Activated naive CD4-positive, alpha-beta T cell treated with anti-CD3 and anti-CD28 coated beads, Interleukin-2, amount 10 ng/mL, durations not matched to agents 7 days and 5 days (primary cell): Measurements from ENCODE around the gene CAMK1D.
A peak's percentile ranks its signal among the peaks of the same experiment; 100 is the strongest.

Source experiments
- CTCF ChIA-PET: fragments of 350-600 bp; sonication (Branson Sonifier 250); formaldehyde crosslinking; loops from one replicate; lab custom pipeline; 2021; ENCODE audit warnings: antibody characterized with exemption; lab: Charles Lee
- DNase-seq: peaks from one replicate; pipeline ENCODE4 v3.0.0-alpha.2; 2020
- H3K27ac Mint-ChIP-seq: one replicate; pipeline ENCODE4 v1.8.0; 2021; ENCODE audit warnings: mild to moderate bottlenecking, moderate library complexity, mixed read lengths
- H3K27me3 Mint-ChIP-seq: one replicate; pipeline ENCODE4 v1.8.0; 2021; ENCODE audit warnings: mild to moderate bottlenecking, mixed read lengths
- H3K36me3 Mint-ChIP-seq: one replicate; pipeline ENCODE4 v1.8.0; 2021; ENCODE audit warnings: mixed read lengths
- H3K4me1 Mint-ChIP-seq: one replicate; pipeline ENCODE4 v1.8.0; 2021; ENCODE audit warnings: mixed read lengths
- H3K4me3 Mint-ChIP-seq: one replicate; pipeline ENCODE4 v1.8.0; 2021; ENCODE audit warnings: mild to moderate bottlenecking, moderate library complexity, mixed read lengths
- H3K9me3 Mint-ChIP-seq: one replicate; pipeline ENCODE4 v1.8.0; 2021; ENCODE audit warnings: mixed read lengths

Gene CAMK1D

DNA sequence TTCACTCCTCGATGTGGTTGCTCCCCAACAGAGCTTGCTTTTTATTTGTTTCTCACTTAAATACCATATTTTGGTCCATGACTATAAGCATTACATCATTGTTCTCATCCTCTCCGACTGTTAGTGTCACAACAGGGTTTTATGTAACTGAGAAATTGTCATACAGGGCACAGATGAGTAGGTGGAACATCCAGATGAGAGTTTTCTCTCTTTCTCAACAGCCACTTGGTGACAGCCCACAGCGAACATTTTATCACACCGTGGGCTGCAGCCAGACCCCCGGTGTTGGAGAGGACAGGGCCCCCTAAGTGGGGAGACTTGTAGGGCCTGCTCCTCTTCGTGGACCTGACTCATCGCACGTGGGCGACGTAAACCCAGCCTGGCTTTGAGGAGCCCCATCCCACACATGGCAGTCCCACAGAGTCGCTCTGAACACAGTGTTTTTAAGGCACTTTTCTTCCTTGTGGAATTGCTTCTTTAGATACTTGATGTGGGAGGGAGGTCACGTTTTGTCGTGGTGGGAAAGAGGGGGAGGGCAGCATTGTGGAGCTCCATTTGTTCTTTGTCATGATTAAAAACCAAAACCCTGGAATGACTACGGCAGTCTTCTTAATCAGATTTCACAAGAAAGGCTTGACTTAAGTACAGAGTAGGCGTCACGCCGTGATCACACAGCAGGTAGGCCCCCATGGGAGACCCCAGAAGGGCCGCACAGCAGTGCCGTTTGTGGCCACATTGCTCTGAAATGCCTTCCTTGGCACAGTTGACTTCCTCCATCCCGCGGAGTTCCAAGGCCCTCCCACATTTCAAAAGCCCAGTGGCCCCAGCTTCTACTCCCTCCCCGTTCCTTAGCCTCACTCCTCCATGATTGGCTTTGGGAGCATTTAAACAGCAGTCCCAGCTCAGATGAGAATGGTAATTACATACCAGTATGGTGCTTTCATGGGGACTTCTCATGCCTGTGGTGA is 431.6 kb downstream of the CAMK1D start:
- no peak for DNase-seq
- H3K27ac Mint-ChIP-seq, result no peak overlapping the region

GRCh38 chr10:12781976-12782375 is 432.6 kb downstream of the CAMK1D start:
- Mint-ChIP-seq H3K9me3 (no peaks in the 10 kb centered on the region), H3K27ac (no peak overlapping the region), H3K36me3 (no peaks in the 10 kb centered on the region), H3K4me1 (peaks cover 3% of the 10 kb centered on the region), H3K27me3 (no peaks in the 10 kb centered on the region), H3K4me3 (no peak overlapping the region)
- CTCF ChIA-PET, result interaction anchor here (0.7 to 2.1 kb wide), 19 partner anchors 11 to 518 kb away, joined by 3 to 8 read pairs (median 5); partner anchors contain the start of gene OPTN
- DNase-seq, result no peak

More for the DNA sequence above, 431.6 kb downstream of the CAMK1D start:
- CTCF ChIA-PET, result interaction anchor here (0.6 to 2.1 kb wide), 8 partner anchors 12 to 517 kb away, joined by 3 to 8 read pairs (median 4); partner anchors contain the start of gene OPTN
- no peaks in the 10 kb centered on the region for H3K36me3 Mint-ChIP-seq
- H3K27me3 Mint-ChIP-seq, result no peaks in the 10 kb centered on the region
- no peak overlapping the region for H3K4me3 Mint-ChIP-seq
- H3K9me3 Mint-ChIP-seq, result no peaks in the 10 kb centered on the region
- peaks cover 3% of the 10 kb centered on the region for H3K4me1 Mint-ChIP-seq

DNA sequence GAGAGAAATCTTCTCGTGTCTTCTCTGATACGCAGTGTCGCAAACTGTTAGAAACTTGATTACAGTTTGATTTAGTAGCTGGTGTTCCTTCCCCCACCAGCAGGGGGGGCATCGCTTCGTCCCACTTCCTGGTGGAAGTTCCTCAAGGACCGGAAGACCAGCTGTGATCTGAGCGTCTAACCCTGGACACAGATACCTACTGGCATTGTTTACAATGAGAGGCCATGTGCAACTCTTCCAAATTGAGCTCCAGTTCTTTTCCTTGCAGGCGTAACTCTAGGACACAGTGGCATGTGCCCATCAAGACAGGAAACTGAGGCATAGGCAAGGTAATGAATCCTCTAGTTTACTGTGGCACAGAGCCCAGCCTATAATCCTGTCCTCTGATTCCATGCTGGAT is 433.2 kb downstream of the CAMK1D start:
- Mint-ChIP-seq H3K4me3 (no peak overlapping the region), H3K9me3 (no peaks in the 10 kb centered on the region), H3K4me1 (peaks cover 3% of the 10 kb centered on the region), H3K36me3 (no peaks in the 10 kb centered on the region), H3K27ac (no peak overlapping the region), H3K27me3 (no peaks in the 10 kb centered on the region)
- CTCF ChIA-PET, result interaction anchor here (0.6 to 2.1 kb wide), 22 partner anchors 10 to 518 kb away, joined by 3 to 8 read pairs (median 4); partner anchors contain the start of gene OPTN
- peak; percentile 63 for DNase-seq

- no peaks in the 10 kb centered on the region for H3K27me3 Mint-ChIP-seq
- H3K9me3 Mint-ChIP-seq, result no peaks in the 10 kb centered on the region
- CTCF ChIA-PET, result interaction anchor here (0.6 to 2.1 kb wide), 9 partner anchors 10 to 963 kb away, joined by 3 to 8 read pairs (median 3); no protein-coding TSS in a partner anchor
- no peak overlapping the region for H3K4me3 Mint-ChIP-seq
- DNase-seq, result no peak
- no peak overlapping the region for H3K27ac Mint-ChIP-seq
- peaks cover 3% of the 10 kb centered on the region for H3K4me1 Mint-ChIP-seq
- H3K36me3 Mint-ChIP-seq, result no peaks in the 10 kb centered on the region
These were observed 433.9 kb downstream of the CAMK1D start for GRCh38 chr10:12783293-12783692.

DNA sequence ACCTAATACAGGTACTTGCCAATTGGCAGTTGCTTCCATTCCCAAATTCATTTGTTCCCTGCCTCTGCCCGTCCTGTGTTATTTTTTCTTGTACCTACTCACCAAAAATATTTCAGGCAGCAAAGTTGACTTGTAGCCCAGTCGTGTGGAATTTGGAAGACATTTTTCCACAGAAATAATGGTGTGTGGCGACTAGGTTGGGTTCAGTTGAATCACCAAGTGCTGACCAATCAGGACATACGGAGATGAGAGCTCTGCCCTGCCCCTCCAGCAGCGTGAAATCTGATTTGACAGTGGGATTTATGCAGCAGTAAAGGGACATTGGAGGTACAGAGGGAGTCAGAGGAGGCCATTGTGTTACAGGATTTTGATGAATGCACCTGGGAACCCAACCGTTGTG is 435.3 kb downstream of the CAMK1D start:
- CTCF ChIA-PET, result no interaction called here
- peaks cover 3% of the 10 kb centered on the region for H3K4me1 Mint-ChIP-seq
- H3K27me3 Mint-ChIP-seq, result no peaks in the 10 kb centered on the region
- H3K36me3 Mint-ChIP-seq, result no peaks in the 10 kb centered on the region
- H3K27ac Mint-ChIP-seq, result no peak overlapping the region
- H3K9me3 Mint-ChIP-seq, result no peaks in the 10 kb centered on the region
- no peak overlapping the region for H3K4me3 Mint-ChIP-seq
- DNase-seq, result no peak

DNA sequence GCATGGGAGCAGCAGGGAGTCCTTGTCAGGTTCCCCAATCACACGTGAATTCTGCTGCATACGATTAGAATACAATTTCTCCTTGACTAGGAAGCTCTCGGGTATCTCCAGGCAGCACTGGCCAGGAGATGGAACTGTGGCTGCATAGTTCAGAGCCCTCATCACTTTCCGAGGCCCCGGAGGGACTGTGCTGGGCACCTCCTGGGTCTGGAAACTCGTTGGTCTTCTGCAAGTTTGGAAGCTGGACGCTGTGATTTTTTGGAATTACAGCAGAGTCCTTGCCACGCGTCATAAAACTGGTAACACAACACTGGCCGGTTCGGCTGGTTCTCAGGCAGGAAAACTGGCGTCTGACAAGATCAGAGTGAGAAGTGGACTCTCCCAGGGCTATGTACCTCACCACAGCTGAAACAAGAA is 436.1 kb downstream of the CAMK1D start:
- CTCF ChIA-PET, result interaction anchor here (0.6 kb wide), 1 partner anchor 114 kb away, joined by 3 read pairs; no protein-coding TSS in a partner anchor
- no peaks in the 10 kb centered on the region for H3K27me3 Mint-ChIP-seq
- DNase-seq, result no peak
- no peak overlapping the region for H3K4me3 Mint-ChIP-seq
- no peaks in the 10 kb centered on the region for H3K36me3 Mint-ChIP-seq
- H3K9me3 Mint-ChIP-seq, result no peaks in the 10 kb centered on the region
- H3K4me1 Mint-ChIP-seq, result peaks cover 3% of the 10 kb centered on the region
- no peak overlapping the region for H3K27ac Mint-ChIP-seq

GRCh38 chr10:12787297-12787696 is 437.9 kb downstream of the CAMK1D start:
- no peak for DNase-seq
- Mint-ChIP-seq H3K36me3 (no peaks in the 10 kb centered on the region), H3K4me3 (no peak overlapping the region), H3K4me1 (peaks cover 3% of the 10 kb centered on the region), H3K27ac (no peak overlapping the region), H3K27me3 (no peaks in the 10 kb centered on the region), H3K9me3 (no peaks in the 10 kb centered on the region)
- CTCF ChIA-PET, result no interaction called here

DNA sequence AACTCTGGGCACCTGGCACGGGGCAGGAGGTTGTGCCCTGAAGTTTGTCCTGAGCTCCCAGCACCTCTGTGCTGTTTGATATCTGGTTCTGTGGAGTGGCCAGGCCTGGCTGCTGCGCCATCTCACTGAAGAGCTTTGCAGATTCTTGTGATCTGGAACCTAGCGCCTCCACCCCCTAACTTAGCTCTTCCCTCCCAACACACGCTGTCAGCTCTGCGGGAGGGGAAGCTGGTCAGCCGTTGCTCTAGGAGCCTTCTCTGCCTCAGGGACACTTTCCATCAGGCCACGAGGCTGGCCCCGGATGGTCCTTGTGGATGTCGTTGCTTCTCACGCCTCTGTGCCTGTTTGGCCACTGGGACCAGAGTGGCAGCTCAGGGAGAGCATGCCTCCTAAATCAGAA is 438.9 kb downstream of the CAMK1D start:
- Mint-ChIP-seq H3K27me3 (no peaks in the 10 kb centered on the region), H3K4me1 (no peaks in the 10 kb centered on the region), H3K27ac (no peak overlapping the region), H3K4me3 (no peak overlapping the region), H3K36me3 (no peaks in the 10 kb centered on the region), H3K9me3 (no peaks in the 10 kb centered on the region)
- CTCF ChIA-PET, result no interaction called here
- no peak for DNase-seq

DNA sequence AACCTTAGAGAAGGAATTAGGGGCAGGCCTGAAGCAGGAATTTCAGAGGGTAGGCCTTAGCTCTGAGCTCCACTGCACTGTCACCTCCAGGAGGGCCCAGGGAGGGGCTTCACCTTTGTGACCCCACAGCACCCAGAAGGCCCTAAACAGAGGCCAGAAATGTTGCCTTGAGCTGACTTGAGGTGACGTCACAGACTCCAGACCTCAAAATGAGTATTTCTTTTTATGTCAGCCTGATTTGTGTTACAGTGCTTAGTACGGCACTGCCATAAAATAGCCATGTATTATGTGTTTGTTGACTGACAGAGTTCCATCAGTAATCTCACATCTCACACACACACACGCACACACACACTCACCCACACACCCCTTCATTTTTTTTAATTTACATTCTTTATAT is 440.9 kb downstream of the CAMK1D start:
- Mint-ChIP-seq H3K4me3 (no peak overlapping the region), H3K36me3 (no peaks in the 10 kb centered on the region), H3K9me3 (no peaks in the 10 kb centered on the region), H3K27me3 (no peaks in the 10 kb centered on the region), H3K27ac (no peak overlapping the region), H3K4me1 (no peaks in the 10 kb centered on the region)
- CTCF ChIA-PET, result no interaction called here
- DNase-seq, result no peak

GRCh38 chr10:12791728-12792127 is 442.4 kb downstream of the CAMK1D start:
- Mint-ChIP-seq H3K27me3 (no peaks in the 10 kb centered on the region), H3K36me3 (no peaks in the 10 kb centered on the region), H3K4me1 (no peaks in the 10 kb centered on the region), H3K9me3 (no peaks in the 10 kb centered on the region), H3K4me3 (no peak overlapping the region), H3K27ac (no peak overlapping the region)
- DNase-seq, result no peak
- CTCF ChIA-PET, result interaction anchor here (2.5 kb wide), 1 partner anchor 9 kb away, joined by 8 read pairs; no protein-coding TSS in a partner anchor

DNA sequence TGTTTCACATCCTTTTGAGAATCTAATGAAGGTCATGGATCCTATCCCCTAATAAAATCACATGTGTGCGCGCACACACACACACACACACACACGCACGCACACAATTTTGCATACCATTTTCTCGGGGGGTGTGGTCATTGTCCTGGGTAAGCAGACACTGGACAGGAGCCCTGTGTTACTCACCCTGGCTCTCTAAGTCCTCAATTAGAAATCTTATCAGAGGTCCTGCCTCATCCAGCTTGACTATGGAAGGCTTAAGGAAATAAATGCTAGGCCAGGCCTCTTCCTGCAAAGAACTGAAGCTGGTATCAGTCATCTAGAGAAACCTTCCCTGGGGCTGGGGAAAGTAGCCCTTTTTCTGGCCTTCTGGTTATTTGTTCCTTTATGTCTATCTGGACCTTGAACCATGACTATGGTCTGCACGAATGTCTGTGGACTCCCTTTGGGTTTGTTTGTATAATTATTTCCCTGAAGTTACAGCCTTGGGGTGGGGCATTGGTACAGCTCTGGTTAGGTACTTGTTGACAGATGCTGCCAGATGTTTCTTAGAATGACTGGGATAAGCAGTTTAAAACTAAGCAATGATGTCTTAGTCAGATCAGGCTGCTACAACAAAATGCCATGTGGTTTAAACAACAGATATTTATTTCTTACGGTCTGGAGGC is 443.7 kb downstream of the CAMK1D start:
- no peaks in the 10 kb centered on the region for H3K9me3 Mint-ChIP-seq
- H3K4me3 Mint-ChIP-seq, result no peak overlapping the region
- H3K27ac Mint-ChIP-seq, result no peak overlapping the region
- no peaks in the 10 kb centered on the region for H3K27me3 Mint-ChIP-seq
- no peak for DNase-seq
- no peaks in the 10 kb centered on the region for H3K36me3 Mint-ChIP-seq
- CTCF ChIA-PET, result interaction anchor here (2.5 kb wide), 1 partner anchor 11 kb away, joined by 8 read pairs; no protein-coding TSS in a partner anchor
- H3K4me1 Mint-ChIP-seq, result no peaks in the 10 kb centered on the region

GRCh38 chr10:12795315-12796110 is 446.2 kb downstream of the CAMK1D start:
- H3K27me3 Mint-ChIP-seq, result no peaks in the 10 kb centered on the region
- H3K4me1 Mint-ChIP-seq, result no peaks in the 10 kb centered on the region
- no peak overlapping the region for H3K4me3 Mint-ChIP-seq
- CTCF ChIA-PET, result no interaction called here
- no peak overlapping the region for H3K27ac Mint-ChIP-seq
- no peak for DNase-seq
- no peaks in the 10 kb centered on the region for H3K9me3 Mint-ChIP-seq
- H3K36me3 Mint-ChIP-seq, result no peaks in the 10 kb centered on the region

GRCh38 chr10:12796401-12797160 is 447.2 kb downstream of the CAMK1D start:
- no peak overlapping the region for H3K4me3 Mint-ChIP-seq
- H3K27me3 Mint-ChIP-seq, result no peaks in the 10 kb centered on the region
- H3K27ac Mint-ChIP-seq, result no peak overlapping the region
- DNase-seq, result no peak
- H3K9me3 Mint-ChIP-seq, result no peaks in the 10 kb centered on the region
- no peaks in the 10 kb centered on the region for H3K4me1 Mint-ChIP-seq
- no peaks in the 10 kb centered on the region for H3K36me3 Mint-ChIP-seq
- CTCF ChIA-PET, result interaction anchor here (1.3 kb wide), 1 partner anchor 15 kb away, joined by 7 read pairs; no protein-coding TSS in a partner anchor
